T-cell (primary cell): ENCODE measurements around the gene MCTP1. TPM values are rescaled to one million over a fixed set of nuclear protein-coding genes. Genes with fewer than 3 reads are reported as not detected.
"Not testable (repeated sequence)": the region's sequence is repeated elsewhere in the genome, so short reads cannot be mapped to it uniquely, and the experiment has no call there.

Experiments used
- ATAC-seq, 4 experiments: fragments of 200-7000 bp in 3 of 4; fragments of 150-1000 bp in 1 of 4; cut with Tn5 transposase; replicated peaks in 1 of 4; 1 replicate in 3 of 4; 2 replicates in 1 of 4; pipeline ENCODE4 v1.10.0; 2021; ENCODE audit warnings: moderate library complexity in 3 of 4, mild to moderate bottlenecking in 2 of 4, moderate number of reproducible peaks in 1 of 4
- CTCF ChIA-PET, 2 donors: fragments of 300-600 bp; sonication (Branson Sonifier 250); formaldehyde crosslinking; loops; one replicate each; lab custom pipeline; 2022; ENCODE audit warnings: antibody characterized with exemption in 2 of 2; lab: Charles Lee
- POLR2A ChIA-PET, 2 donors: fragments of 300-600 bp; sonication (Branson Sonifier 250); formaldehyde crosslinking; loops; one replicate each; lab custom pipeline; 2022; ENCODE audit warnings: antibody characterized with exemption in 2 of 2; lab: Charles Lee
- DNase-seq, 35 experiments: peaks; one replicate each; pipeline versions ENCODE4 v3.0.0 to v3.0.0-alpha.2; 2013 to 2023
- H3K27ac ChIP-seq: one replicate; pipeline ENCODE4 v1.5.1; 2013; ENCODE audit warnings: low read length
- H3K27me3 ChIP-seq, 2 experiments: replicated peaks in 1 of 2; 1 replicate in 1 of 2; 2 replicates in 1 of 2; pipeline versions ENCODE4 v1.6.1 to v1.7.0; 2013; ENCODE audit warnings: low read length in 1 of 2, mixed read lengths in 1 of 2; ENCODE audit not compliant: control insufficient read depth in 2 of 2, insufficient read depth in 2 of 2; ENCODE audit errors: extremely low read depth in 1 of 2
- H3K36me3 ChIP-seq, 2 donors: 1 replicate in 1 of 2; 2 replicates in 1 of 2; pipeline versions ENCODE4 v1.6.1 to v1.7.0; 2013; ENCODE audit warnings: low read length in 1 of 2; ENCODE audit not compliant: control insufficient read depth in 2 of 2, insufficient read depth in 1 of 2; ENCODE audit errors: extremely low read depth in 1 of 2
- H3K4me1 ChIP-seq, 2 experiments: 1 replicate in 1 of 2; 2 replicates in 1 of 2; pipeline versions ENCODE4 v1.6.1 to v1.7.0; 2013; ENCODE audit warnings: low read length in 2 of 2, mixed read lengths in 1 of 2; ENCODE audit not compliant: insufficient read depth in 2 of 2, control insufficient read depth in 1 of 2; ENCODE audit errors: extremely low read depth in 1 of 2
- H3K4me3 ChIP-seq, 2 donors: 1 replicate in 1 of 2; 2 replicates in 1 of 2; pipeline versions ENCODE4 v1.5.1 to v1.7.0; 2013; ENCODE audit warnings: mild to moderate bottlenecking in 2 of 2, low read length in 1 of 2, moderate library complexity in 1 of 2; ENCODE audit not compliant: control insufficient read depth in 1 of 2; ENCODE audit errors: extremely low read depth in 1 of 2
- H3K9me3 ChIP-seq: 2 replicates; pipeline ENCODE4 v1.7.0; 2013
- H3K27ac Mint-ChIP-seq, 2 donors: one replicate each; pipeline ENCODE4 v1.8.0; 2020 to 2021; ENCODE audit warnings: mild to moderate bottlenecking in 2 of 2, mixed read lengths in 2 of 2
- H3K27me3 Mint-ChIP-seq, 2 donors: one replicate each; pipeline ENCODE4 v1.8.0; 2021 to 2022; ENCODE audit warnings: mixed read lengths in 2 of 2
- H3K36me3 Mint-ChIP-seq: one replicate; pipeline ENCODE4 v1.8.0; 2021; ENCODE audit warnings: mixed read lengths
- H3K4me1 Mint-ChIP-seq, 3 donors: one replicate each; pipeline ENCODE4 v1.8.0; 2020 to 2022; ENCODE audit warnings: mixed read lengths in 3 of 3, mild to moderate bottlenecking in 1 of 3
- H3K4me3 Mint-ChIP-seq, 3 donors: one replicate each; pipeline ENCODE4 v1.8.0; 2020 to 2022; ENCODE audit warnings: mild to moderate bottlenecking in 3 of 3, mixed read lengths in 3 of 3, moderate library complexity in 3 of 3
- H3K9me3 Mint-ChIP-seq, 3 donors: one replicate each; pipeline ENCODE4 v1.8.0; 2020 to 2022; ENCODE audit warnings: mixed read lengths in 3 of 3
- WGBS: methylation state at CpG from one replicate; pipeline ENCODE4 v1.1.5; 2013; ENCODE audit warnings: missing lambda C conversion rate; ENCODE audit not compliant: insufficient coverage; 5-methylcytosine and 5-hydroxymethylcytosine counted together
- total RNA-seq, 35 experiments: library from RNA in 6 of 35; stranded (reverse) in 6 of 35; fragments of 120-200 nt in 1 of 35; gene quantifications; one replicate each; pipeline versions ENCODE4 v1.2.1 to v1.2.4 and lab custom pipeline; 2013 to 2026

The MCTP1 gene
- total RNA-seq, 5 donors from 2014 or later (not counting 1 experiment from before 2014, with no cell fraction given) = 0.21 to 2.9 (median 1.7) TPM; not detected in 1

DNA sequence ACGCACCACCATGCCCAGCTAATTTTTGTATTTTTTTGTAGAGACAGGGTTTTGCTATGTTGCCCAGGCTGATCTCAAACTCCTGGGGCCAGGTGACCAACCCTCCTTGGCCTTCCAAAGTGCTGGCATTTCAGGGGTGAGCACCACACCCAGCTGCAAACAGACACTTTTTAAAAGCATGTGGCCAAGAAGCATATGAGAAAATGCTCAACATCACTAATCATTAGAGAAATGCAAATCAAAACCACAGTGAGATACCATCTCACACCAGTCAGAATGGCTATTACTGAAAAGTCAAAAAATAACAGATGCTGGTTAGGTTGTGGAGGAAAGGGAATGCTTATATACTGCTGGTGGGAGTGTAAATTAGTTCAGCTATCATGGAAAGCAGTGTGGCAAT is 439.2 kb downstream of the MCTP1 start:
- H3K4me1 ChIP-seq, H3K4me3 Mint-ChIP-seq, H3K27ac Mint-ChIP-seq, H3K9me3 Mint-ChIP-seq, H3K27me3 Mint-ChIP-seq, H3K4me1 Mint-ChIP-seq, H3K36me3 Mint-ChIP-seq, DNase-seq, H3K9me3 ChIP-seq, H3K27me3 ChIP-seq, POLR2A ChIA-PET, ATAC-seq, H3K36me3 ChIP-seq, H3K4me3 ChIP-seq, H3K27ac ChIP-seq: not testable (repeated sequence)
- no CpG with 5 or more reads among the region's 1 CpG for WGBS
- CTCF ChIA-PET = interaction anchor here in 1 of 2 donors (0.7 kb wide), 1 partner anchor 285 kb away, joined by 3 read pairs; no protein-coding TSS in a partner anchor

GRCh38 chr5:94841598-94842322 is 443.1 kb downstream of the MCTP1 start:
- Histone ChIP-seq H3K4me1 (no peaks in the 10 kb centered on the region), H3K9me3 (no peaks in the 10 kb centered on the region), H3K27me3 (no peaks in the 10 kb centered on the region), H3K27ac (no peak overlapping the region), H3K4me3 (no peak overlapping the region), H3K36me3 (no peaks in the 10 kb centered on the region)
- Mint-ChIP-seq H3K9me3 (no peaks in the 10 kb centered on the region), H3K4me1 (no peaks in the 10 kb centered on the region), H3K36me3 (no peaks in the 10 kb centered on the region), H3K27me3 (peaks cover 3% of the 10 kb centered on the region in 2 donors), H3K27ac (no peak overlapping the region), H3K4me3 (no peak overlapping the region)
- DNase-seq (no peak), ATAC-seq (no peak)
- ChIA-PET POLR2A (interaction anchor here in 1 of 2 donors (0.5 kb wide), 1 partner anchor 95 kb away, joined by 3 read pairs; no protein-coding TSS in a partner anchor), CTCF (interaction anchor here (0.6 to 1.4 kb wide), 3 partner anchors 9 to 1235 kb away, joined by 4 to 6 read pairs (median 4); no protein-coding TSS in a partner anchor)
- no CpG with 5 or more reads among the region's 4 CpGs for WGBS

DNA sequence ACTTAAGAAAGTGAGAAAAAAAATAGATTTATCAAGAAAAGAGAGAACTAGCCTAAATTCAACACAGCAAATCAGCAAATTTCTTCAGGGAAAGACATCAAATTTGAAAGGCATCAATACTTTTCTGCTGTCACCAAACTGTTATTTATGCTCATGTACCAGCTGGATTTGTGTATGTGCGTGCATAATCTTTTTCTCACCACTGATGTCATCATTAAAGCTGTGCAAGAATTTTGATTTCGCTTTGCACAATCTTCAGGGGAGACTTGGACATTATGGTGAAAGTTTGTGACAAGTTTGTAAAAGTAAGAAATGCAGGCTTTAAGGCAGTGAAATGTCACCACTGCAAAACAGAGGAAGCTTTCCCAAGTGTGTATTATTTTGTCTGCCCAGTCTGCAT is 451.0 kb downstream of the MCTP1 start:
- Mint-ChIP-seq H3K9me3 (no peaks in the 10 kb centered on the region), H3K27ac (no peak overlapping the region), H3K4me1 (no peaks in the 10 kb centered on the region), H3K27me3 (peaks cover 3 to 5% of the 10 kb centered on the region in 2 donors), H3K36me3 (no peaks in the 10 kb centered on the region), H3K4me3 (no peak overlapping the region)
- Histone ChIP-seq H3K27me3 (no peaks in the 10 kb centered on the region), H3K4me3 (no peak overlapping the region), H3K36me3 (no peaks in the 10 kb centered on the region), H3K9me3 (no peaks in the 10 kb centered on the region), H3K4me1 (no peaks in the 10 kb centered on the region), H3K27ac (no peak overlapping the region)
- no CpG with 5 or more reads among the region's 2 CpGs for WGBS
- no peak for ATAC-seq
- ChIA-PET POLR2A (no interaction called here), CTCF (interaction anchor here in 1 of 2 donors (0.5 kb wide), 1 partner anchor 32 kb away, joined by 3 read pairs; no protein-coding TSS in a partner anchor)
- no peak for DNase-seq

GRCh38 chr5:94832685-94833084 is 452.2 kb downstream of the MCTP1 start:
- no peak overlapping the region for H3K27ac ChIP-seq
- no CpG with 5 or more reads among the region's 4 CpGs for WGBS
- no peaks in the 10 kb centered on the region for H3K9me3 ChIP-seq
- Mint-ChIP-seq H3K4me1 (no peaks in the 10 kb centered on the region), H3K27ac (no peak overlapping the region), H3K4me3 (no peak overlapping the region), H3K36me3 (no peaks in the 10 kb centered on the region), H3K9me3 (no peaks in the 10 kb centered on the region), H3K27me3 (peaks cover 0 to 11% of the 10 kb centered on the region in 2 donors)
- POLR2A ChIA-PET = no interaction called here
- CTCF ChIA-PET = interaction anchor here (0.9 to 1.0 kb wide), 2 partner anchors 11 to 17 kb away, joined by 3 read pairs; no protein-coding TSS in a partner anchor
- H3K27me3 ChIP-seq = peaks cover 0 to 7% of the 10 kb centered on the region in 2 experiments
- ATAC-seq (no peak), DNase-seq (no peak)
- H3K4me3 ChIP-seq = no peak overlapping the region
- no peaks in the 10 kb centered on the region for H3K36me3 ChIP-seq
- H3K4me1 ChIP-seq = no peaks in the 10 kb centered on the region

DNA sequence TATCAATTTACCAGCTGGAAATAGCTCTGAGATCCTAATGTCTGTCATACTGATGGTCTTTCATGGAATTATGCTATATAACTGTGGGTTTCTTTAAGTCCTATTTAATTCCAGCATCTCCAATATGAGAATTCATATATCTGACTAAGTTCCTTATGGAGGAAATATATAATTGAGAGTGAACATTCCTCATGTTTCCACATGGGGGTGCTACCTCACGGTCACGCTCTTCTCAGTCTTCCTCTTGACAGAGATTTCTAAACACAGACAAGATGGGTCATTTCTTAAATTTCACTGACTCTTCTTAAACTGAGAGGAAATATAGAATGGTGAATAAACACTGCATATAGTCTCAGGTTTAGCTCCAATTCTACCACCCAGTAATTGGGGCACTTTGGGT is 454.4 kb downstream of the MCTP1 start:
- no peaks in the 10 kb centered on the region for H3K9me3 ChIP-seq
- Mint-ChIP-seq H3K27me3 (peaks cover 0 to 12% of the 10 kb centered on the region in 2 donors), H3K4me1 (no peaks in the 10 kb centered on the region), H3K4me3 (no peak overlapping the region), H3K9me3 (no peaks in the 10 kb centered on the region), H3K27ac (no peak overlapping the region), H3K36me3 (no peaks in the 10 kb centered on the region)
- peaks cover 0 to 7% of the 10 kb centered on the region in 2 experiments for H3K27me3 ChIP-seq
- H3K4me1 ChIP-seq = no peaks in the 10 kb centered on the region
- no peak overlapping the region for H3K27ac ChIP-seq
- no peak overlapping the region for H3K4me3 ChIP-seq
- CTCF ChIA-PET = no interaction called here
- ATAC-seq (no peak), DNase-seq (no peak)
- no peaks in the 10 kb centered on the region for H3K36me3 ChIP-seq
- no CpG with 5 or more reads among the region's 2 CpGs for WGBS
- POLR2A ChIA-PET = no interaction called here

- H3K4me3 Mint-ChIP-seq, CTCF ChIA-PET, H3K27ac Mint-ChIP-seq, H3K9me3 Mint-ChIP-seq, H3K4me1 Mint-ChIP-seq, H3K9me3 ChIP-seq, H3K27ac ChIP-seq, POLR2A ChIA-PET, H3K36me3 Mint-ChIP-seq, H3K4me3 ChIP-seq, H3K27me3 ChIP-seq, H3K36me3 ChIP-seq, H3K4me1 ChIP-seq, ATAC-seq, DNase-seq: not testable (repeated sequence)
- peaks cover 0 to 16% of the 10 kb centered on the region in 2 donors for H3K27me3 Mint-ChIP-seq
- WGBS = 93% methylated on average over 5 of the region's 5 CpGs
Measured at GRCh38 chr5:94828222-94828621, 456.7 kb downstream of the MCTP1 start.
